Measurements from ENCODE around the gene SH3BP5L.
"Not testable (repeated sequence)": the region's sequence is repeated elsewhere in the genome, so short reads cannot be mapped to it uniquely, and the experiment has no call there.

DNA sequence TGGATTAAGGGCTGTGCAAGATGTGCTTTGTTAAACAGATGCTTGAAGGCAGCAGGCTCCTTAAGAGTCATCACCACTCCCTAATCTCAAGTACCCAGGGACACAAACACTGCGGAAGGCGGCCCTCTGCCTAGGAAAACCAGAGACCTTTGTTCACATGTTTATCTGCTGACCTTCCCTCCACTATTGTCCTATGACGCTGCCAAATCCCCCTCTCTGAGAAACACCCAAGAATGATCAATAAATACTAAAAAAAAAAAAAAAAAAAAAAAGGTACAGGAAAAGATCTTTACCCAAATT is 5.0 kb upstream of the SH3BP5L start:
- TF ChIP-seq POLR2A (IDR thresholded peaks at IDR 0.05) = not testable (repeated sequence)
- TF ChIP-seq, protein P1, sequence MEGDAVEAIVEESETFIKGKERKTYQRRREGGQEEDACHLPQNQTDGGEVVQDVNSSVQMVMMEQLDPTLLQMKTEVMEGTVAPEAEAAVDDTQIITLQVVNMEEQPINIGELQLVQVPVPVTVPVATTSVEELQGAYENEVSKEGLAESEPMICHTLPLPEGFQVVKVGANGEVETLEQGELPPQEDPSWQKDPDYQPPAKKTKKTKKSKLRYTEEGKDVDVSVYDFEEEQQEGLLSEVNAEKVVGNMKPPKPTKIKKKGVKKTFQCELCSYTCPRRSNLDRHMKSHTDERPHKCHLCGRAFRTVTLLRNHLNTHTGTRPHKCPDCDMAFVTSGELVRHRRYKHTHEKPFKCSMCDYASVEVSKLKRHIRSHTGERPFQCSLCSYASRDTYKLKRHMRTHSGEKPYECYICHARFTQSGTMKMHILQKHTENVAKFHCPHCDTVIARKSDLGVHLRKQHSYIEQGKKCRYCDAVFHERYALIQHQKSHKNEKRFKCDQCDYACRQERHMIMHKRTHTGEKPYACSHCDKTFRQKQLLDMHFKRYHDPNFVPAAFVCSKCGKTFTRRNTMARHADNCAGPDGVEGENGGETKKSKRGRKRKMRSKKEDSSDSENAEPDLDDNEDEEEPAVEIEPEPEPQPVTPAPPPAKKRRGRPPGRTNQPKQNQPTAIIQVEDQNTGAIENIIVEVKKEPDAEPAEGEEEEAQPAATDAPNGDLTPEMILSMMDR (IDR thresholded peaks at IDR 0.05) = not testable (repeated sequence)

All from tibial nerve (tissue), 3 donors.